MG63 (cell line): Measurements from ENCODE around the gene USP35. TPM values are rescaled to one million over a fixed set of nuclear protein-coding genes. Genes with fewer than 3 reads are reported as not detected.
"Not testable (repeated sequence)": the region's sequence is repeated elsewhere in the genome, so short reads cannot be mapped to it uniquely, and the experiment has no call there.

ENCODE experiments used
- DNase-seq: peaks from one replicate; pipeline ENCODE4 v3.0.0-alpha.2; 2020
- H3K27me3 ChIP-seq: fragments of 250-450 bp; sonication (Bioruptor Pico); 2 replicates; pipeline ENCODE4 v1.5.1; 2020; ENCODE audit warnings: mild to moderate bottlenecking, moderate library complexity
- H3K36me3 ChIP-seq: fragments of 250-450 bp; sonication (Bioruptor Pico); 2 replicates; pipeline ENCODE4 v1.5.1; 2020; ENCODE audit warnings: mild to moderate bottlenecking, moderate library complexity
- H3K4me3 ChIP-seq: fragments of 250-450 bp; sonication (Bioruptor Pico); 2 replicates; pipeline ENCODE4 v1.5.1; 2020; ENCODE audit warnings: mild to moderate bottlenecking, moderate library complexity
- H3K9me3 ChIP-seq: fragments of 250-450 bp; sonication (Bioruptor Pico); 2 replicates; pipeline ENCODE4 v1.5.1; 2020; ENCODE audit warnings: mild to moderate bottlenecking, moderate library complexity
- total RNA-seq: library from RNA; depleted of rRNA; stranded (reverse); fragments of >200 nt; shearing (Covaris generic); gene quantifications from 2 replicates; pipeline ENCODE4 v1.2.3, GENCODE V29; 2014; ENCODE audit warnings: low replicate concordance

The USP35 gene
- total RNA-seq, 1 experiment from 2014 or later, result 4.5 TPM

DNA sequence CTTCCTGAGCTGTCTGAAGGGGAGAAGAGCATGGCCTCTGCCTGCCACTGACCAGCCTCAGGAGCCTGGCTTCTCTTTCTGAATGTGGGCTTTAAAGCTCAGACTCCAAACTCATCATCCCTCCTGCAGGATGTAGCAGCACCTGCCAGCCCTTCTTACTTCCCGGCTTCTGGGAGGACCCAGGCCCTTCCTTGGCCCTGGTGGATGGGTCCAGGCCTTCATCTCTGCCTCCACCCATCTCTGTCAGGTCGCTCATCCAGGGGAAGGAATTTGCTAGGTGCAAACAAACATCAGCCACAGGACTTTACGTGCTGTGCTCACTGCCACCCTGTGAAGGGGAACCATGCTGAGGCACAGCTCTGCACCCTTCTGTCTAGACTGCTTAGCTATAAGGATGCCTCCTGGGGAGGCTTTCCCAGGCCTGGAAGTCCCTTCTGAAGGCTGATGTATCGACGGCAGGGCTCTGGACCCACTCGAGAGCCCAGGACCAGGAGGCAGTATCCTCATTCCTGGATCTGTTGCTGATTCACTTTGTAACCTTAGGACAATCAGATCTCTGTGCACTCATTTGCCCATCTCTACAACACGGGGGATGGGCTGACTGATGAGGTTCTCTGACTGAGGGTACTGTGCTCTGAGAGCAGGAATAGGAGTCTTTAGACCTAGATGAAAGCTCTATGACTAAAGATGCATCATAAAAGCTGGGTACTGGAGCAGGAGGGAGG lies 30.9 kb downstream of the USP35 start:
- Histone ChIP-seq H3K27me3 (no peaks in the 10 kb centered on the region), H3K36me3 (no peaks in the 10 kb centered on the region), H3K4me3 (no peak overlapping the region), H3K9me3 (no peaks in the 10 kb centered on the region)
- no peak for DNase-seq

DNA sequence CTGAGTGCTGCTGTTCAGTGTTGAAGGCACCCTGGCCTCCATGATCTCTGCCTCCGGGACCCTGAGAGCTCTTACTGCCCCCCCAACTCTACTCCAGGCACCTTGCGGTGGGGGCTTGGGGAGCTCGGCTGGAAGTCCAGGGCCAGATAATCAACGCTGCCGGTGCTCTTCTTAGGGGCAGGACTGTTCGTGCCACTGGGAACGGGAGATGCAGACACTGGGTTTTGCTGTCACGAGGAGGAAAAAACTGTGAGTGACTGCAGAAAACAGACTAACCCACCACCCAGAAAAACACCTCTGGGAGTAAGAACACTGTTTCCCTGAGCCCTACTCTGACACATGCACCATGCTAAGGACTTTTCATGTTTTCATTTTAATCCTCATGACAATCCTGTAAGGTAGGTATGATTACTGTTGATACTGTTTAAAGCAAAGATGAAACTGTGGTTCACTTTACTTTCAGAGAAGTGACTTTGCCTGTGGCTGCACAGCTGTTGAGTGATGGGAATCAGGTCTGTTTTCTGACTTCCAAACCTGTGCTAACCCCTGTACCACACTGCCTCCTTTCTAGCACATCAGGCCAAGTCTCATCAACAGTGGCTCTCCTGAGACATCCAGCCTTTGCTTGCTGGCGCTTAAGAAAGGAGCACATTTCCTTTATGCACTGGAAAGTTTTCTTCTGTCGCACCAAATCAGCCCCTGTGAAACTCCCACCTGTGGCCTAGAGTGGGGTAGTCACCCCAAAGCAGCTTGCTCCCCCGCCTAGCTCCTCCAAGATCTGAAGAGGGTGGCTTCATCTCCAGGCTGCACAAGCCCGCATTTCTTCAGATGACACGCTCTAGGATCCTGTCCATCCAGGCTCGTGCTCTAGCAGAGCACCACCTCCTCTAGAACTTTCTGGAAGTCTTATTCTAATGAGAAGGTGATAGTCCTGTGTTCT lies 31.8 kb downstream of the USP35 start:
- Histone ChIP-seq H3K4me3 (no peak overlapping the region), H3K9me3 (no peaks in the 10 kb centered on the region), H3K36me3 (no peaks in the 10 kb centered on the region), H3K27me3 (no peaks in the 10 kb centered on the region)
- DNase-seq, result no peak

- H3K9me3 ChIP-seq, result no peaks in the 10 kb centered on the region
- no peaks in the 10 kb centered on the region for H3K36me3 ChIP-seq
- H3K27me3 ChIP-seq, result no peaks in the 10 kb centered on the region
- no peak for DNase-seq
- no peak overlapping the region for H3K4me3 ChIP-seq
These were observed 32.9 kb downstream of the USP35 start for GRCh38 chr11:78221396-78222315.

DNA sequence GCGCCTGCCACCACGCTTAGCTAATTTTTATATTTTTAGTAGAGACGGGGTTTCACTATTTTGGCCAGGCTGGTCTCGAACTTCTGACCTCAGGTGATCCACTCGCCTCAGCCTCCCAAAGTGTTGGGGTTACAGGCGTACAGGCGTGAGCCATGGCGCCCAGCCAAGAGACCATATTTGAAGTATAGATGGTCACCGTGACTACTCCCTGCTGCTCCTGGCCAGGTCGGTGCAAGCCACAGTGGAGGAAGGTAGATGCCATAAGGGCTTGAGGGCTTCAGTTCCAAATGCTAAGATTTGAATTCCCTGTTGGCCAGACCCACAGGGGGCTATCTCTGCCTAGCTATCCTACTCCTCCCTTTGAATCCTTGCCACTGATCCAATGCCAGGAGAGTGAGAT lies 34.0 kb downstream of the USP35 start:
- not testable (repeated sequence) for H3K4me3 ChIP-seq, DNase-seq, H3K27me3 ChIP-seq, H3K36me3 ChIP-seq, H3K9me3 ChIP-seq

- Histone ChIP-seq H3K4me3 (no peak overlapping the region), H3K9me3 (no peaks in the 10 kb centered on the region), H3K36me3 (no peaks in the 10 kb centered on the region), H3K27me3 (no peaks in the 10 kb centered on the region)
- DNase-seq, result no peak
These were observed 34.7 kb downstream of the USP35 start for GRCh38 chr11:78223320-78223954.

DNA sequence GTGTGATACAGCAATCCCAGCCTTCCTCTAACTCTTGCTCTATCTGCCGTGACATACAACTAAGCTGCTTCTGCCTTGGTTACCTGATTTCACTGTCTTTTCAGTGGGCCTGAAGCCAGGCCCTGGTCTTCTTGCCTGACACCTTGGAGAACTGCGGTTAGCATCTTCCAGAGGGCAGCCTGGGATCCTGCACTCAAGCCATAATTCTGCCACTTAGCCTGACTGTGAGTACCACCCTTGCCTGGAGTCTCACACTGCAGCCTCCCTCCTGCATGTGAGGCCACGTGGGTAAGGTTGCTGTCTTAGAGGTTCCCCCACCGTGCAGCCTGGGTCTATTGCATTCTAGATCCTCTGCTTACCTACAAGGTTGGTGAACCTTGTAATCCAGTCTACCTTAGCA lies 35.8 kb downstream of the USP35 start:
- H3K9me3 ChIP-seq, result no peaks in the 10 kb centered on the region
- H3K36me3 ChIP-seq, result no peaks in the 10 kb centered on the region
- H3K27me3 ChIP-seq, result no peaks in the 10 kb centered on the region
- DNase-seq, result no peak
- H3K4me3 ChIP-seq, result no peak overlapping the region

DNA sequence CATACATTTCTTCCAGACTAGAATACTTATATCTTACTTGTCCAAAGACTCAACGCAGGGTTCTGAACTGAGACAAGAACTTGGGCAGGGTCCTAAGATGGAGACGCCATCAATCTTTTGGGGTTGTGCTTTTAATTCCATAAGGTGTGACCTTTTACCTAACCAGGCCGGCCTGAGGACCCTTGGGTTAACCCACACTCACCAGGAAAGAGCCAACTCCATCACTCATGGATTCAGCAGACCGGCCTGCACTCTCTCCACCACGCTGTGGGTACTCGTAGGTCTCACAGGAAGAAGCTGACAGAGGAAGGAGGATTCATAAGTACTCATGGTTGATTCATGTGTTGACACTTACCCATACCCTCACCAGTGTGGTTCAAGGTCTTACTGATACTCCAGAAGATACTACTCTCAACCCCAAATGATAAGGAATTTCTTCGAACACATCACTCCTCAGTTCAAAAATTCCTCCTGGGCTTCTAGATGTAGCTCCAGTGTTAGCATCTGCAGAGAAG lies 36.2 kb downstream of the USP35 start:
- no peaks in the 10 kb centered on the region for H3K27me3 ChIP-seq
- no peaks in the 10 kb centered on the region for H3K9me3 ChIP-seq
- no peak for DNase-seq
- H3K4me3 ChIP-seq, result no peak overlapping the region
- no peaks in the 10 kb centered on the region for H3K36me3 ChIP-seq

DNA sequence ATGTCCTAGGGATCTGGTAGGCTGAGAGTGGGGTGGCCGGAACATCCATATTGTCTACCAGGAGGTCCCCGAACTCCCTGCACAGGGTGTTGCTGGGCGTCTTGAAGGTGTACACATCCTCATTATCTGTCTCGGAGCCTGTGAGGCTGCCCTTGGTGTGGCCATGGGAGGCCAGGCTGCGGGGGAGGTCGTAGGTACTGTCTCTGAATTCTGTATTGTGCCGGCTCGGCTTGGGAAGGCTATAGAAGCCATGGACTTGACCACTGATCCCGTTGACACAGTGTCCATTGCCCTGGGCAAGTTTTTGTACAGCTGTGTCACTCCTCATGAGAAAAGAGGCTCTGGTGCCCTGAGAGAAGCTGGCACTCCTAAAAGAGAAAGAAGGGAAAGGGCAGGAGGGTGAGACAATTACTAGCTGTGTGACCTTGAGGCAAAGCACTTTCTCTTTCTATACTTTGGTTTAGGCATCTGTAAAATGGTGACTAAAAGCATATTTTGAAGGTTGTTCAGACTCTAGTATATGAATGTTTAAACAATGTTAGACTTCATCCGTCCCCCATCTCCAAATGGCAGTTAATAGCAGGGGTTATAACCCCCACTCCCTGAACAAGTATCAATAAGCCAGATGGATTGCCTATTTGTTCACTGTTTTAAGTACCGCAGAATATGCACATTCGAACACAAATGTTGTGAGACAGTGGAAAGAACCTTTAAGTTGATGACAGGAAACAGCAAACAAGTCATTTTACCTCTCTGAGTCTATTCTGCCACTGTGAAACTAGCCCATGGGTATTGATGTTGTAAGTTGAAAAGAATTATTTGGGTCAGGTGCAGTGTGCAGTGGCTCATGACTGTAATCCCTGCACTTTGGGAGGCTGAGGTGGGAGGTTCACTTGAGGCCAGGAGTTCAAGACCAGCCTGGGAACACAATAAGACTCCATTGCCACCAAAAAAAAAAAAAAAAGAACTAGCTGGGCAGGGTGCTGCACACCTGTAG lies 38.3 kb downstream of the USP35 start:
- H3K36me3 ChIP-seq, result no peaks in the 10 kb centered on the region
- no peak overlapping the region for H3K4me3 ChIP-seq
- DNase-seq, result no peak
- H3K9me3 ChIP-seq, result no peaks in the 10 kb centered on the region
- no peaks in the 10 kb centered on the region for H3K27me3 ChIP-seq

DNA sequence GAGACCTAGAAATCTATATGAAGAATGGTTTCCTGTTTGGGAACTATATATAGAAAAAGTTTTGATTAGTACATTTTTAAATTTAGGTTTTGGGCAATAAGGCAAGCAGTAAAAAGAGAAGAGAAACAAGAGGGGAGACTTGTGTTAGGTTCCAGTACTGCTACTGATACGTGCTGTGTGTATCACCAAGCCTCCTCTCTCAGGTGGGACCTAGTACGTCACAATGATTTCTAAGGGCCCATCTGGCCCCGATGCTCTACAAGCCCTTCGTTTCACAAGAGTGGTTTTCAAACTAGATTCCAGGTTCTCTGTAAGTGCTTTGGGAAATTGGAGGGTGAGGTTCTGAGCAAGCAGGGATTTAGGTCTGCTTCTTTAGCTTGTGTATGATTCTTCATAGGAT lies 39.2 kb downstream of the USP35 start:
- H3K4me3 ChIP-seq, result no peak overlapping the region
- no peaks in the 10 kb centered on the region for H3K36me3 ChIP-seq
- no peak for DNase-seq
- no peaks in the 10 kb centered on the region for H3K9me3 ChIP-seq
- no peaks in the 10 kb centered on the region for H3K27me3 ChIP-seq

DNA sequence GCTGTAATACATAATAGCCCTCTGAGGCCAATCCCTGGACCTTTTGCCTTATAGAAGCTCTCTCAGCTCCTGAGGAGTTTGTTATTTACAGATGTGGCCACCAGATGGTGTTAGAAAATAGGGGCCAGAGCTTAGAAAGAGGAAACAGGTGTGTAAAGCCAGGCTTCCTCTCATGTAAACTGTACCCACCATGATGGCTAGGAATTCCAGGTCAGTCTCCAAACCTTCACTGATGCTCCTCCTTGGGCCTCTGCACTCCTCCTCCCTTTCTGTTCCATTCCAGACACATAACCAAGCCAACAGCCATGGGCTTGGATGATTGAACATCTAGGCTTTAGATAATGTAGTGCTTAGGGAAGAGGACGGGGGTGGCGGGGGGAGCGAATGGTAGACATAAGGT lies 39.7 kb downstream of the USP35 start:
- H3K27me3 ChIP-seq, result no peaks in the 10 kb centered on the region

GRCh38 chr11:78229106-78229505 lies 40.4 kb downstream of the USP35 start:
- no peaks in the 10 kb centered on the region for H3K9me3 ChIP-seq
- no peak for DNase-seq
- no peak overlapping the region for H3K4me3 ChIP-seq
- no peaks in the 10 kb centered on the region for H3K27me3 ChIP-seq
- no peaks in the 10 kb centered on the region for H3K36me3 ChIP-seq

More for the DNA sequence above, 39.7 kb downstream of the USP35 start:
- no peak for DNase-seq
- H3K36me3 ChIP-seq, result no peaks in the 10 kb centered on the region
- H3K4me3 ChIP-seq, result no peak overlapping the region
- no peaks in the 10 kb centered on the region for H3K9me3 ChIP-seq

GRCh38 chr11:78230161-78230877 lies 41.6 kb downstream of the USP35 start:
- Histone ChIP-seq H3K36me3 (no peaks in the 10 kb centered on the region), H3K27me3 (no peaks in the 10 kb centered on the region), H3K4me3 (no peak overlapping the region), H3K9me3 (no peaks in the 10 kb centered on the region)
- no peak for DNase-seq

DNA sequence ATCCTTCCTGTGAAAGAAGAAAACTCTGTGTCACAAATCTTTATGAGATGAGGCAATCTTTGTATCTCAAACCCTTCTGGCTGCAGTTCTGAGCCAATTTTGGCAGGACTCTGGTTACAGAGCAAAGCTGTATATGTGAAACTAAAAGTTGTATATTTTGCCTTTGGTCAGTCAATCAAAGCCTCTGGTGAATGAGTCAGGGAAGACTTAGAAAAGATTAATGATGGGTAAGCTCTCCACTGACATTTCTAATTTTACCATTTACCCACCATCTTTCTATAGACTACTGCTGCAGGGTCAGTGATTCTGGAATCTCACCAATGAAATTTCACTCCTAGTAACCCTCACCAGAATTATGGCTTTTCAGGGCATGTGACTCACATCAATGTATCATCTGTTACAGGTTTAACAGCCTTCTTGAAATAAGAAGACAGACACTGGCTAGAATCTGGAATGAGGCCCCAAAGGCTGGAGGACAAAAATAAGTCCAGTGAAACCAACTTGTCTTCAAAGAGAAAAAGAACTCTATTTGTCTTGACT lies 43.3 kb downstream of the USP35 start:
- Histone ChIP-seq H3K27me3 (no peaks in the 10 kb centered on the region; the same call in 1 of the 2 replicates), H3K4me3 (no peak overlapping the region), H3K36me3 (no peaks in the 10 kb centered on the region), H3K9me3 (no peaks in the 10 kb centered on the region)
- peak; percentile 67 for DNase-seq

DNA sequence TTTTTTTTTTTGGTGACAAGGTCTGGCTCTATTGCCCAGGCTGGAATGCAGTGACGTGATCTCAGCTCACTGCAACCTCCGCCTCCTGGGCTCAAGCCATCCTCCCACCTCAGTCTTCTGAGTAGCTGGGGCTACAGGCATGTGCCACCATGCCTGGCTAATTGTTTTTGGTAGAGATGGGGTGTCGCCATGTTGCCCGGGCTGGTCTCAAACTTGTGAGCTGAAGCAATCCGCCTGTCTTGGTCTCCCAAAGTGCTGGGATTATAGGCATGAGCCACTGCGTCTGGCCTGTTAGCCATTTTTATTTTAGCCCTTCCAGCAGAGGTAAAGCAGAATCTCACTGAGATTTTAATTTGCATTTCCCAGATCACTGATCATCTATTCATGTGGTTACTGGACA lies 44.3 kb downstream of the USP35 start:
- DNase-seq, H3K36me3 ChIP-seq, H3K9me3 ChIP-seq, H3K27me3 ChIP-seq, H3K4me3 ChIP-seq: not testable (repeated sequence)
